NCI-H524 (cell line): Measurements from ENCODE around the gene SERPING1.
A peak's percentile ranks its signal among the peaks of the same experiment; 100 is the strongest.
"Not testable (repeated sequence)": the region's sequence is repeated elsewhere in the genome, so short reads cannot be mapped to it uniquely, and the experiment has no call there.

Source experiments
- DNase-seq, 2 experiments: peaks; one replicate each; lab custom pipeline; 2025; lab: John Stamatoyannopoulos, UW

Gene SERPING1

DNA sequence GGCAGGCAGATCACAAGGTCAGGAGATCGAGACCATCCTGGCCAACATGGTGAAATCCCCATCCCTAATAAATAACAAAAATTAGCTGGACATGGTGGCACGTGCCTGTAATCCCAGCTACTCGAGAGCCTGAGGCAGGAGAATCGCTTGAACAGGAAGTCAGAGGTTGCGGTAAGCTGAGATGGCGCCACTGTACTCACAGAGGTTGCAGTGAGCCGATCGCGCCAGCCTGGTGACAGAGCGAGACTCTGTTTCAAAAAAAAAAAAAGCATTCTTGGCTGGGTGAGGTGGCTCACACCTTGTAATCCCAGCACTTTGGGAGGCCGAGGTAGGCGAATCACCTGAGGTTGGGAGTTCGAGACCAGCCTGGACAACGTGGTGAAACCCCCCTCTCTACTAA lies 54.7 kb downstream of the SERPING1 start:
- not testable (repeated sequence) for DNase-seq

DNA sequence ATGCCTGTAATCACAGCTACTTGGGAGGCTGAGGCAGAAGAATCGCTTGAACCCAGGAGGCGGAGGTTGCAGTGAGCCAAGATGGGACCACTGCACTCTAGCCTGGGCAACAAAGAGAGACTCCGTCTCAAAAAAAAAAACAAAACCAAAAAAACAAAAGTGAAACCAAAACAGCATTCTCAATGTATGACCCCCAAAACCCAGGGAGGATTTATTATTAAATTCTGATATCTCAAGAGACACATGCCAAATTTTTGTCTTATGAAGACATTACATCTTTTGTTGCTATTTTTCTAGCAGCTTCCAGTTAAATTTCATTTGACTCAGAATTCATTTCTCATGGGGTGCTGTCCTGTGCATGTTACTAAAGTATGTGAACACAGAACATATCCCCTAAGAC lies 55.2 kb downstream of the SERPING1 start:
- no peak for DNase-seq

DNA sequence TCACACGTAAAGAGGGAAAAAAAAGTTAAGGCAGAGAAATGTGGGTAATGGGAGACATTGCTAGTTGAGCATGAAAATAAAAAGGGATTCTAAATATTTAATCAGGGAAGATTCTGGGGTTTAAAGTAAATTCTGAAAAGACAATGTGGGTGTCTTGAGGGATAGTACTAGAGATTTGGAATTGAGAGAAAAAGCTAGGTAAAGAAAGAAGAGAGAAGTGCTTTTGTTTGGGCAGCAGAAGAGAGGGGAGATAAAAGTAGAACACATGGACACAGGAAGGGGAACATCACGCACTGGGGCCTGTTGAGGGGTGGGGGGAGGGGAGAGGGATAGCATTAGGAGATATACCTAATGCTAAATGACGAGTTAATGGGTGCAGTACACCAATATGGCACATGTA lies 55.7 kb downstream of the SERPING1 start:
- DNase-seq = no peak

DNA sequence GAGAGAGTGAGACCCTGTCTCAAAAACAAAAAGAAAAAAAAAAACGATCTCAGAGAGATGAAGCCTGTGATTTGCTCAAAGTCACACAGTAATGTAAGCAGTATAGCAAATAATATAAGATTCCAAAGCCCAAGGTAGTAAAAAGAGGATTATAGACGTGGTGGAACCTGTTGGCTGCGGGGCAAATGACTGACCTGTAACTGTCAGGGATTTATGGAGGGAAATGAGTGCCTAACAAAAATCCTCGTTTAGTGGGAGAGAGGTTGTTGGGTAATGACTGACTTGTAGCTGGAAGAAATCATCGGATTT lies 59.4 kb downstream of the SERPING1 start:
- DNase-seq = no peak

DNA sequence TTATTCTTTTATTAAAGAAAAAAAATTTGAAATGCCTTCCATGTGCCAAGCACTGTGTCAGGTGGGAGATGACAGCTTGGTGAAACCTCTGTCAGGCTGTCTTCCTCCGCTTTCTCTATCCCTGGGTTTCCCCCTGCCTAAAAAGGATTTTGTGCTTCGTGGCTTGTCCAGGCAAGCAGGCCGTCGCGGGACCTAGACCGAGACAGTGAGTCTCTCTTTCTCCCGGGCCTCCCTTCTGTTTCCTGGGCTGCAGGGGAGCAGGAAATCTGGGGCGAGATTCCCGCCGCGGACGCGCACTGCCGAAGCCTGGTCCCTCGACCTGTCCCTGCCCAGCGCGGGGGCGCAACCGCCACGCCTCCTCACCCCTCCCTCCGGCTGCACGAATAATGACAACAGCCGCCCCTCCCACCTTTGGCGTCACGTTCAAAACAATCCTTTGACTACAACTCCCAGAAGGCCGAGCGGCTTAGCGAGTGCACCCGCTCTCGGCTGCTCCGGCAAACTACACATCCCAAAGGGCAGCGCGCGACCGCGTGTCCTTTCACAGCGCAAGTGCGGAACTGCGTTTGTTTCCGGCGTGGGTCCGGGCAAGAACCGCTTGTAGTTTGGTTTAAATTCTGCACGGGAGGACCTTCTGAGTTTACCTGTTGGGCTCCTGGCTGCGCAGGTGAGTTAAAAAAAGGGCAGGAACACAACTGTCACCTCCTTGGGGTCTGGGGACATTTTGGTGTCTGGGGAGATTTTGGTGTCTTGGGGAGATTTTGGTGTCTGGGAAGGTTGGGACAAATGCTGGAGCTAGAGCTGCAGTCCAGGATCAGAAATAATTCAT lies 59.9 kb downstream of the SERPING1 start, which contains the start of gene CLP1:
CLP1 (plus strand) TSS at position 569 of the 829 bp plus-strand sequence. CDS start 1,715 bp downstream, outside the sequence.
- DNase-seq = peak; percentile 97 to 98

DNA sequence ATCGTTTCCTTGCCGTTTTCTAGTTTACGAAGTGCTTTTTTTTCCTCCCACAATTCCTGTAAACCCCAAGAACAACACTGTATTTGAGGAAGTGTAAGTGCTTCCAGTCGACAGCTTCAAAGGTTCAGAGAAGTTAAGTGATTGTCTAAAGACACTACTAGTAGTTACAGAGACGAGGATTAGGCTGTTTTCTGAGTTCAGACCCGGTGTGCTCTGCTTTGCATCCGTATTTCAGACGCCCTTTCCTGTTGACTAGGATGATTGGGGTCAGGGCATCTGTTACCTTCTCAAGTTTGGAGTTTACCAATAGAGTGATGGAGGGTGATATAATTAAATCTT lies 60.5 kb downstream of the SERPING1 start:
- DNase-seq = no peak

DNA sequence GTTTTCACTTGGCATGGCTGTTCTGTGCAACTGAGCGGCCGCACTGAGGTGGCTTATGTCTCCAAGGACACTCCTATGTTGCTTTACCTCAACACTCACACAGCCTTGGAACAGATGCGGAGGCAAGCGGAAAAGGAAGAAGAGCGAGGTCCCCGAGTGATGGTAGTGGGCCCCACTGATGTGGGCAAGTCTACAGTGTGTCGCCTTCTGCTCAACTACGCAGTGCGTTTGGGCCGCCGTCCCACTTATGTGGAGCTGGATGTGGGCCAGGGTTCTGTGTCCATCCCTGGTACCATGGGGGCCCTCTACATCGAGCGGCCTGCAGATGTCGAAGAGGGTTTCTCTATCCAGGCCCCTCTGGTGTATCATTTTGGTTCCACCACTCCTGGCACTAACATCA lies 62.2 kb downstream of the SERPING1 start:
- DNase-seq = no peak

DNA sequence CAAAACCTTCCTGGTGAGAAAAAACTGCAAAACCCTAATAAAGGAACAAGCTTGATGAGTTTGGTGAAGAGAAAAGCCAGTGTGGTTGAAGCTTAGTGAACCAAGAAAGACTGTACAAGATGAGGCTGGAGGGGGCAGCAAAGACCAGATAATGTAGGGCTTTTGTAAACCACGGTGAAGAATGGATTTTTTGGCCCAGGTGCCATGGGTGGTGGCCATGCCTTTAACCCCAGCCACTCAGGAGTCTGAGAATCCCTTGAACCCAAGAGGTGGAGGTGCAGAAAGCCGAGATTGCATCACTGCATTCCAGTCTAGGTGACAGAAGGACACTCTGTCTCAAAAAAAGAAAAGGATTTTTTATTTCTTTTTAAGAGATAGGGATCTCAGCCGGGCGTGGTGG lies 65.4 kb downstream of the SERPING1 start:
- DNase-seq = peak in 1 of 2 experiments; percentile 18

DNA sequence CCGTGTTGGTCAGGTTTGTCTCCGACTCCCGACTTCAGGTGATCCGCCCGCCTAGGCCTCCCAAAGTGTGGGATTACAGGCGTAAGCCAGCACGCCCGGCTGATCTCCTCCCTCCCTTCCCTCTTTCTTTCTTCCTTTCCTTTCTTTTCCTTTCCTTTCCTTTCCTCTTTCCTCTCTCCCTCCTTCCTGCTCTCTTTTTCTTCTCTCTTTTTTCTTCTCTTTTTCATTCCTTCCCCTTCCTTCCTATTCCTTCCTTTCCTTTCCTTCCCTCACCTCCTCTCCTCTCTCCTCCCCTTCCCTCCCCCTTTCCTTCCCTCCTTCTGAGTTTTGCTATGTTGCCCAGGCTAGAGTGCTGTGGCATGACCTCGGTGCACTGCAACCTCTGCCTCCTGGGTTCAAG lies 66.5 kb downstream of the SERPING1 start:
- no peak for DNase-seq
